Tibial nerve (tissue), 3 donors: ENCODE data around the gene RPAIN.

ENCODE experiments used
- POLR2A ChIP-seq, 2 donors: fragments of 450-650 bp; IDR thresholded peaks; one replicate each; pipeline ENCODE4 v1.6.1; 2017; ENCODE audit warnings: antibody characterized with exemption in 2 of 2, mild to moderate bottlenecking in 2 of 2, moderate library complexity in 2 of 2
- TF ChIP-seq, protein P1 (sequence below), 5 experiments: fragments of 200-600 bp in 3 of 5; fragments of 450-650 bp in 2 of 5; sonication (generic) in 3 of 5; IDR thresholded peaks; one replicate each; pipeline ENCODE4 v1.5.1; 2016 to 2019; ENCODE audit warnings: antibody characterized with exemption in 5 of 5, mild to moderate bottlenecking in 3 of 5, moderate library complexity in 2 of 5

DNA sequence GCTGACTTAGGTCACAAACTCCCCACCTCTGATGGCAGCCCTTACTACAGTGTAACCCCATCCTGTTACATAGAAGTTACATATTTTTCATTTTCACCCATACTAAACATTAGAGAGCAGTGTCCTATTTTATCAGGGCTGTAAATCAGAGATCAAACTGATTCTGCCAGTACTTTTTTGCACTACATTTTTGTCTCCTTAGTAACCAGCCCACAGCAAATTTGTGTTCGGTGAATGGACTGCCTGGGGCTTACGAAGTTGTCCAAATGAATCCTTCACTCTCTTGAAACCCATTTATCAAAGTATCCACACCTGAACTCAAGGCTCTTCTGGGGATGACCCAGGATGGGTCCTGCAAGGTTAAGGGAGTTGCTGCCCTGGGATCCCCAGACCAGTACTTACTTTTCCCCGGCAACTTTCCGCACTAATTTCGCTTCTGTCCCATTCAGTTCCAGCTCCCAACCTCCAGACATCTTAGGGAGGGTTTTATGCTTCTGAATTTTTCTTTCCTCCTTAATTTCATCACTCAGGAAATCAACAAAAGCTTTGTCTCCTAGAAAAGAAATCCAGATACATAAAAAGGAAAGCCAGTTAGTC is 17.8 kb downstream of the RPAIN start:
- TF ChIP-seq, protein P1, sequence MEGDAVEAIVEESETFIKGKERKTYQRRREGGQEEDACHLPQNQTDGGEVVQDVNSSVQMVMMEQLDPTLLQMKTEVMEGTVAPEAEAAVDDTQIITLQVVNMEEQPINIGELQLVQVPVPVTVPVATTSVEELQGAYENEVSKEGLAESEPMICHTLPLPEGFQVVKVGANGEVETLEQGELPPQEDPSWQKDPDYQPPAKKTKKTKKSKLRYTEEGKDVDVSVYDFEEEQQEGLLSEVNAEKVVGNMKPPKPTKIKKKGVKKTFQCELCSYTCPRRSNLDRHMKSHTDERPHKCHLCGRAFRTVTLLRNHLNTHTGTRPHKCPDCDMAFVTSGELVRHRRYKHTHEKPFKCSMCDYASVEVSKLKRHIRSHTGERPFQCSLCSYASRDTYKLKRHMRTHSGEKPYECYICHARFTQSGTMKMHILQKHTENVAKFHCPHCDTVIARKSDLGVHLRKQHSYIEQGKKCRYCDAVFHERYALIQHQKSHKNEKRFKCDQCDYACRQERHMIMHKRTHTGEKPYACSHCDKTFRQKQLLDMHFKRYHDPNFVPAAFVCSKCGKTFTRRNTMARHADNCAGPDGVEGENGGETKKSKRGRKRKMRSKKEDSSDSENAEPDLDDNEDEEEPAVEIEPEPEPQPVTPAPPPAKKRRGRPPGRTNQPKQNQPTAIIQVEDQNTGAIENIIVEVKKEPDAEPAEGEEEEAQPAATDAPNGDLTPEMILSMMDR (IDR thresholded peaks at IDR 0.05): no peak
- TF ChIP-seq POLR2A (IDR thresholded peaks at IDR 0.05): no peak
